HG03457 (cell line): ENCODE measurements around the gene VCX3B.
"Not testable (repeated sequence)": the region's sequence is repeated elsewhere in the genome, so short reads cannot be mapped to it uniquely, and the experiment has no call there.

Experiments
- ATAC-seq: cut with Tn5 transposase; IDR thresholded peaks from one replicate; pipeline ENCODE4 v1.9.1; 2021; ENCODE audit warnings: moderate number of reproducible peaks; ENCODE audit not compliant: unreplicated experiment

The VCX3B gene

GRCh38 chrX:8464530-8464929 is at the start of gene VCX3B:
Gene VCX3B, plus strand, starts transcription at chrX:8464830. Its CDS starts 621 bp downstream, at chrX:8465451.
- not testable (repeated sequence) for ATAC-seq

DNA sequence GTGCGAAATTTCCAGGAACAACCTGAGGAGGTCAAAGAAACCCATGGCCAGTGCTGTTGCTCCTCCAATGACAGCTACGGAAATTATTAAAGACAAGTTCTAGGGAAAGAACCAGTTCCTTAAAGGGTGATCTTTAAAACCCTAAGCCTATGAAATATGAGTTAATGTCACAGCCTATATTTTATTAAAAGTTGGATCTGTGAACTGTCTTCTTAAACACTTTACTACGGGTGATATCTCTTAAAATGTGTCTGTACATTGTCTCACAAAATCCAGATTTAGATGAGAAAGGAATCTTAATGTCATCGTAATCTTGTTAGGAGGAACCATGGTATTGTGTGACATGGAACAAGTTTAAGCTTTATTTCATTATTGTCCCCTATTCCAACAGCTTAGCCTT is 46.3 kb upstream of the VCX3B start:
- ATAC-seq: no peak

- ATAC-seq: no peak
These were observed 39.7 kb upstream of the VCX3B start for GRCh38 chrX:8424912-8425311.

DNA sequence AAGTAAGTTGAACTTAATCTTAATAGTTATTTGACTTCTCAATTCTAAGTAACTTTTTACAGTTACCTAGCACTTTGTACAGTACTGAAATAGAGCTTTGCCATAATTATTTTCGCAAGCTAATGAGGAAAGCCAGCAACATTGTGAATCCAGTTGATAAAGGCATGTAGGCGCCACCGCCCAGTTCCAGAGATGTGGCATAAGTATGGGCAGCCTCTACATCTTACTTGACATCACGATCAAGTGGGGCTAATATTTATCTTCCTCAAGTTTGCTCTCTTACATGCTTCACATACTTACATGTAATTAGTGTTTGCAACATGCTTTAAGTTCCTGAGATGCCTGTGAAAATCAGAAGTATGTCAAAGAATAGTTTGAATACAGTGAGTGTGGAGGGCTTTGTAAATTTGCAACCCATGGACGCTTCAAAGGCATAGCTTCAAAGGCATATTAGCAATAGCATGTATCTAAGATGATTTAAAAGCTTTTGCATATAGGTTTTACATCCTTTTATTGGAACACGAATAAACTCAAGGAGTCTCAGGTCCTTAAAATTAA is 34.9 kb upstream of the VCX3B start:
- ATAC-seq: no peak

DNA sequence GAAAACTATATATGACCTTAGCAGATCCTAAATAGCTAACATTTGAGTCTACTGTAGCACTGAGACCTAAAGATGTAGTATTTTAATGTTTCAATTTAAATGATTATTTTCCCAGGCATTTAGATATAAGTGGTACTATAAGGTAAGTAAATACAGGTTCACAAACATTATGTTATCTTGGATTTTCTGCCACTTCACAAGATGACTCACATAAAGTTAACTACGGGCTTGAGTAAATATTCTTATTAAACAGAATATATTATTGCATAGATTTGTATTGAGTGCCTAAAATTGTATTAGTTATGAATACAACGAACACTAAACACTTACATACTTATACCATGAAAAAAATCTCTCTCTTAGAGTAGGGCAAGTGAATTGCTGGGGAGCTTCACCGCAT is 34.2 kb upstream of the VCX3B start:
- no peak for ATAC-seq

DNA sequence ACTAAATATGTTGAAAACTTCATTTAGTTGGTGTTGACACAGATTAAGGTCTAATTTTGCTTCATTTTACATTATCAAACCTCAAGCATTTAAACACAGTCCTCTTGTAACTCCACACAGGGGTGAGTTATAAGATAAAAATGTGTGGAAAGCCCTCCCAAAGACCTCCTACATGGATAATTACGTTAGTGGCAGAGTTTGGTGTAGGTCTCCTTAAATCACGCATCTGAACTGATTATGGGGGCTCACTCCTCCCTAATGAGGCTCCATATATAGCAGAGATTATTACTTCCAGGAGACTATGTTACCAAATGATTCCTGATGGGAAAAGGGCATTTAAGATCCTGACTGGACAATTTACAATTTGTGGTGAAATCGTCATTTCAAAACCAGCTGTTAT is 32.2 kb upstream of the VCX3B start:
- ATAC-seq: no peak

DNA sequence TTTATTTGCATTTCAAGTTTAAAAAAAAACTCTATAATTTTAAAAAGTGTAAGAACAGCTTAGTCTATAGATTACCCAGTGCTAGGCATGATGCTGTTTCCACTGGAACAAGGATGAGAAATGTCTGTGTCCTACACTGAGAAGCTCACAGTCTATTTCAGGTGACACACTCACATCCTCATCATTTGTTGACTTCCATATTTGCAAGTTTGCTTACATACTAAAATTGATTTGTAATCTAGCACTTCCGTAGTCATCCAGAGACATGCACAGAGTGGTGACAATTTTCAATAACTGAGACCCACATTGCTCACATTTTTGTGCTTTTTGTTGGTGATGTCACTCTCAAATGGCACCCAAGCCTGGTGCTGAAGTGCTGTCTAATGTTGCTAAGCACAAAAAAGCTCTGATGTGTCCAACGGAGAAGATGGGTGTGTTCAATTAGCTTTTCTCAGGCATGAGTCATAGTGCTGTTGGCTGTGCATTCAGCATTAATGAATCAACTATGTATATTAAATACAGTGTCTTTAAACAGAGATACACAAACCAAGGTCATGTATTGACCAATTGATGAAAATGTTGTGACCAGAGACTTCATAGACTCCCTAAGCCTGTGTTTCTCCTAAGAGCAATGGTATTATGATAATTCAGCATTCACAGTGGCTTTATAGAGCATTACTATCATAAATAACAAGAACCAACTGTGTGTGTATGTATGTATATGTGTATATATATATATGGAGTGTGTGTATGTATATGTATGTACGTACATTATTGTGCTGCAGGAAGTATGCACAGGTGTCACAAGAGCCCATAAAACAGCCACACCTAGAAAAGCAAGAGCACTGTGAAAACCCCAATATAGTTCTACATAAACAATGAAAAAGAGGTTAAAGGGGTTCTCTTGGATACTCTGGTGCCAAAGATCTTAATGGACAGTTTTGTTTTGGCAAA is 31.2 kb upstream of the VCX3B start:
- ATAC-seq: no peak

DNA sequence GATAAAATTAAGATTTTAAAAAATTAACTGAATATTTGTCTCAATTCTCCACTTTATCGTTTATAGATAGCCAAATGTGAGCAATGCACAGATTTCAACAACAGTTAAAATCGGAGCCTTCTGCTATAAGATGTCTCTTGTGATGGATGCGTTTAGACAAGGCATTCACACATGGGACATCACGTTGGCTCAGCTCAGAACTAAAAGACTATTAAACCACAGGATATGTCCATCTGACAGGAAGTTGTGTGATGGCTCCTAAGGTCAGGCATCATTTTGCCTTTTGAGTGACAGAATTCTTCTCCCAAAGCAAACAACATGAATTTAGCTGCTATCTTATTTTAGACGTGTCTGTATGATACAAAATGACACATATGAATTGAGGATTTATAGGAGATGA is 17.3 kb upstream of the VCX3B start:
- ATAC-seq: no peak

GRCh38 chrX:8452343-8452742 is 12.3 kb upstream of the VCX3B start:
- ATAC-seq: not testable (repeated sequence)

- ATAC-seq: no peak
These were observed 11.0 kb upstream of the VCX3B start for GRCh38 chrX:8453611-8454010.

DNA sequence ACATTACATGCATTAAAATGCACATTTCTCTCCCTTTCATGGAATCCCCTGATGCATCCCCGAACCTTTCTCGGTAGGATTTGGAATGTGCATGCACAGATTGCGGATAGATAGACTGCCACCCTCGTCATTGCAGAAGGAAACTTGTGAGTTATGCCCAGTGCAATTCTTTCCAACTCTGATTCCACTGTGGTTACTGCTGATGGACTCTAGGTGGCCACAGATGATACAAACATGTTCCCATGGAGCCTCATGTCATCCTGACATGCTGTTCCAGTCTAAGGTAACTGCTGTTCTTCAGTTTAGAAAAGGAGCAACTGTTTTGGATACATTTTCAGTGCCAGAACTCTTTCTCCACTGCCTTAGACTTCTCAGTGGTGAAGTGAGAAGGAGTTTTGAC is 9.1 kb upstream of the VCX3B start:
- no peak for ATAC-seq

DNA sequence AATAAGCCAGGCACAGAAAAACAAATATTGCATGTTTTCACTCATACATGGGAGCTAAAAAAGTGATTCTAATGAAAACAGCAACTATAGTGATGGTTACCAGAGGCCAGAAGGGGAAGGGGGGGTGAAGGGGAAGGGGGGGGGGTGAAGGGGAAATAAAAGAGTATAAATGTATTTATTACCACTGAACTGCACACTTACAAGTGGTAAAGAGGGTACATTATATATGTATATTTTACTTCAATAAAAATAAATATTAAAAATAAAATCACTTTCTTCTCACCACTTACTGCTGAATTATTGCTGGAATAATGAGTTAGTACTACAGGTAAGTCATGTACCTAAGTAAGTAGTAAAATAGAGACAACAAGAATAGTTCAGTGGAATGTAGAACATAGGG is 2.1 kb upstream of the VCX3B start:
- no peak for ATAC-seq

GRCh38 chrX:8484360-8484949 is 19.8 kb downstream of the VCX3B start:
- no peak for ATAC-seq

- ATAC-seq: not testable (repeated sequence)
These were observed 30.4 kb downstream of the VCX3B start for GRCh38 chrX:8495036-8495435.

- no peak for ATAC-seq
These were observed 35.6 kb downstream of the VCX3B start for GRCh38 chrX:8500203-8500602.

DNA sequence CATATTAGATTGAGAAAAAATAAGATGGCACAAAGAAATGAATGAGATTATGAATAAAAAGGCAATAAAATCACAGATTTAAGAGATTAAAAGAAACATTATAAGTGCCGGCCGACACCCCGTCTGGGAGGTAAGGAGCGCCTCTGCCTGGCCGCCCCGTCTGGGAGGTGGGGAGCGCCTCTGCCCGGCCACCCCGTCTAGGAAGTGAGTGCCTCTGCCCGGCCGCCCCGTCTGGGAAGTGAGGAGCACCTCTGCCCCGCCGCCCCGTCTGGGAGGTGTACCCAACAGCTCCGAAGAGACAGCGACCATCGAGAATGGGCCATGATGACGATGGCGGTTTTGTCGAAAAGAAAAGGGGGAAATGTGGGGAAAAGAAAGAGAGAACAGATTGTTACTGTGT is 37.5 kb downstream of the VCX3B start:
- not testable (repeated sequence) for ATAC-seq

DNA sequence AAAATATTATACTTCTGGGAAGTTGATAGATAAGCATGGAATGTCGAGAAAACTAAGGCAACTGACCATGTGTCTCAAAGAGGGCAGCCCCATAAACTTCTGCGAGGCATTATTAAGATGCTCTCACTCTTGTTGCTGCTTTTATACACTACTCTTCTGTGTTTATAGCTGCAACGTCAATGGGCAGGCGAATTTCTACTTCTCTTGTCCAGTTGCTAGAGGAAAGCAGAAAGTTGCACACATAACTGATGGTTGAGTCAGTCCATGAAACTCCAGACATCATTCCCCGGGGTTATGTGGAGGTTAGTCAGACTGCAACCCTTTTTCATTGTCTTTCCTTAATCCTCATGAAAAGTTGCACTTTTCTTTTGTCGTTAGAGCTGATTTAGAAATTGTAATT is 39.8 kb downstream of the VCX3B start:
- ATAC-seq: no peak
